HG03066 (cell line): Measurements from ENCODE around the gene SLC9A9.
"Not testable (repeated sequence)": the region's sequence is repeated elsewhere in the genome, so short reads cannot be mapped to it uniquely, and the experiment has no call there.

Experiments used
- ATAC-seq: cut with Tn5 transposase; IDR thresholded peaks from one replicate; pipeline ENCODE4 v1.9.1; 2021; ENCODE audit warnings: low read depth; ENCODE audit not compliant: unreplicated experiment

SLC9A9 gene

GRCh38 chr3:143431298-143431697, 417.0 kb downstream of the SLC9A9 start:
- ATAC-seq = not testable (repeated sequence)

GRCh38 chr3:143430568-143430967, 417.7 kb downstream of the SLC9A9 start:
- ATAC-seq = no peak

- ATAC-seq = no peak
These were observed 418.4 kb downstream of the SLC9A9 start for GRCh38 chr3:143429628-143430514.

- no peak for ATAC-seq
These were observed 420.0 kb downstream of the SLC9A9 start for GRCh38 chr3:143428294-143428693.

- ATAC-seq = no peak
These were observed 420.6 kb downstream of the SLC9A9 start for GRCh38 chr3:143427631-143428030.

- ATAC-seq = no peak
These were observed 423.4 kb downstream of the SLC9A9 start for GRCh38 chr3:143424874-143425273.

GRCh38 chr3:143421556-143421955, 426.7 kb downstream of the SLC9A9 start:
- ATAC-seq = no peak

- no peak for ATAC-seq
These were observed 428.7 kb downstream of the SLC9A9 start for GRCh38 chr3:143419611-143420010.

GRCh38 chr3:143418391-143418790, 429.9 kb downstream of the SLC9A9 start:
- ATAC-seq = no peak

GRCh38 chr3:143416229-143416628, 432.0 kb downstream of the SLC9A9 start:
- ATAC-seq = no peak

- ATAC-seq = no peak
These were observed 433.6 kb downstream of the SLC9A9 start for GRCh38 chr3:143414571-143415253.

- ATAC-seq = peak; percentile 42
These were observed 434.9 kb downstream of the SLC9A9 start for GRCh38 chr3:143413372-143413771.

- no peak for ATAC-seq
These were observed 436.2 kb downstream of the SLC9A9 start for GRCh38 chr3:143412084-143412483.

GRCh38 chr3:143410259-143410658, 438.0 kb downstream of the SLC9A9 start:
- ATAC-seq = no peak

- no peak for ATAC-seq
These were observed 439.5 kb downstream of the SLC9A9 start for GRCh38 chr3:143408771-143409170.

- no peak for ATAC-seq
These were observed 445.7 kb downstream of the SLC9A9 start for GRCh38 chr3:143402602-143403001.

- no peak for ATAC-seq
These were observed 451.5 kb downstream of the SLC9A9 start for GRCh38 chr3:143396790-143397189.

GRCh38 chr3:143389388-143389787, 458.9 kb downstream of the SLC9A9 start:
- no peak for ATAC-seq

GRCh38 chr3:143387425-143387824, 460.8 kb downstream of the SLC9A9 start:
- ATAC-seq = no peak

- ATAC-seq = no peak
These were observed 464.2 kb downstream of the SLC9A9 start for GRCh38 chr3:143384076-143384475.

- no peak for ATAC-seq
These were observed 464.8 kb downstream of the SLC9A9 start for GRCh38 chr3:143383421-143383820.

GRCh38 chr3:143382816-143383215, 465.5 kb downstream of the SLC9A9 start:
- ATAC-seq = no peak
